K562 (cell line): ENCODE results near the gene OR6S1. TPM values are rescaled to one million over a fixed set of nuclear protein-coding genes. Genes with fewer than 3 reads are reported as not detected.
A peak's percentile ranks its signal among the peaks of the same experiment; 100 is the strongest.

Source experiments
- BCOR ChIP-seq: fragments of 450-650 bp; IDR thresholded peaks from 2 replicates; pipeline ENCODE4 v1.6.1; 2016
- EGR1 ChIP-seq: fragments of 450-650 bp; conservative IDR thresholded peaks from 2 replicates; pipeline ENCODE4 v1.6.1; 2017; ENCODE audit warnings: mild to moderate bottlenecking
- MCM5 ChIP-seq: fragments of 450-650 bp; IDR thresholded peaks from 2 replicates; pipeline ENCODE4 v1.6.1; 2016; ENCODE audit warnings: low read depth
- NUFIP1 ChIP-seq: fragments of 450-650 bp; IDR thresholded peaks from 2 replicates; pipeline ENCODE4 v1.6.1; 2018; ENCODE audit not compliant: partially characterized antibody
- SMAD4 ChIP-seq: fragments of 250-450 bp; sonication (Bioruptor Pico); conservative IDR thresholded peaks from 2 replicates; pipeline ENCODE4 v1.8.0; 2021; ENCODE audit warnings: inconsistent platforms, mild to moderate bottlenecking, moderate library complexity
- ZNF444 ChIP-seq: fragments of 250-450 bp; sonication (Bioruptor Pico); IDR thresholded peaks from 2 replicates; pipeline ENCODE4 v1.4.0; 2020; ENCODE audit warnings: mild to moderate bottlenecking, moderate library complexity
- ZNF696 ChIP-seq: fragments of 250-450 bp; sonication (Bioruptor Pico); conservative IDR thresholded peaks from 2 replicates; pipeline ENCODE4 v1.4.0; 2020; ENCODE audit warnings: mild to moderate bottlenecking, moderate library complexity
- polyA plus RNA-seq, 8 experiments: library from polyadenylated mRNA; depleted of rRNA in 4 of 8; stranded (reverse) in 5 of 8; unstranded in 3 of 8; fragments of >200 nt; fragmentation: Nextera tagmentation in 2 of 8; fragmentation: Illumina TruSeq in 1 of 8; extraction: Ambion mirVana in 2 of 8; extraction: Trizol in 1 of 8; gene quantifications; 2 replicates each; pipeline versions ENCODE4 v1.2.1 to v1.2.3, GENCODE V29; 2011 to 2014; ENCODE audit warnings: inconsistent platforms in 1 of 8, missing spikeins in 1 of 8
- total RNA-seq, 7 experiments: library from RNA; depleted of rRNA in 6 of 7; stranded (reverse); fragments of >200 nt in 6 of 7; fragmentation: Illumina TruSeq in 2 of 7; extraction: Trizol in 2 of 7; gene quantifications; 2 replicates each; pipeline versions ENCODE4 v1.2.1 to v1.2.3, GENCODE V29; 2011 to 2021; ENCODE audit warnings: low replicate concordance in 1 of 7
- TF ChIP-seq, protein P1 (sequence below), 2 experiments: fragments of 450-650 bp in 1 of 2; sonication (generic) in 1 of 2; formaldehyde crosslinking in 1 of 2; IDR thresholded peaks; 2 replicates each; pipeline versions ENCODE4 v1.7.1 to v1.9.0; 2016 to 2022; ENCODE audit warnings: inconsistent platforms in 1 of 2, mild to moderate bottlenecking in 1 of 2, missing genetic modification reagents in 1 of 2
- TF ChIP-seq, protein P2 (sequence below): fragments of 450-650 bp; IDR thresholded peaks from 2 replicates; pipeline ENCODE4 v1.7.0; 2016; ENCODE audit warnings: borderline replicate concordance
- TF ChIP-seq, protein P3 (sequence below): sonication (generic); IDR thresholded peaks from 2 replicates; pipeline ENCODE4 v1.6.1; 2016
- TF ChIP-seq, protein P4 (sequence below): fragments of 250-450 bp; sonication (Bioruptor Pico); IDR thresholded peaks from 2 replicates; pipeline ENCODE4 v1.8.0; 2022; ENCODE audit warnings: inconsistent platforms, mild to moderate bottlenecking, moderate library complexity, borderline replicate concordance
- TF ChIP-seq, protein P5 (sequence below), 2 experiments: fragments of 250-450 bp in 1 of 2; fragments of 450-650 bp in 1 of 2; sonication (Bioruptor Pico) in 1 of 2; IDR thresholded peaks; 2 replicates each; pipeline versions ENCODE4 v1.6.1 to v1.8.0; 2016 to 2021; ENCODE audit warnings: mild to moderate bottlenecking in 2 of 2, moderate library complexity in 2 of 2, missing compliant biosample characterization in 1 of 2, missing genetic modification characterization in 1 of 2

Gene OR6S1
- total and polyA plus RNA-seq, 9 of the 15 experiments (the other 6 are each of a cell fraction or from before 2014, with no cell fraction given) = not detected

- TF ChIP-seq, protein P1, sequence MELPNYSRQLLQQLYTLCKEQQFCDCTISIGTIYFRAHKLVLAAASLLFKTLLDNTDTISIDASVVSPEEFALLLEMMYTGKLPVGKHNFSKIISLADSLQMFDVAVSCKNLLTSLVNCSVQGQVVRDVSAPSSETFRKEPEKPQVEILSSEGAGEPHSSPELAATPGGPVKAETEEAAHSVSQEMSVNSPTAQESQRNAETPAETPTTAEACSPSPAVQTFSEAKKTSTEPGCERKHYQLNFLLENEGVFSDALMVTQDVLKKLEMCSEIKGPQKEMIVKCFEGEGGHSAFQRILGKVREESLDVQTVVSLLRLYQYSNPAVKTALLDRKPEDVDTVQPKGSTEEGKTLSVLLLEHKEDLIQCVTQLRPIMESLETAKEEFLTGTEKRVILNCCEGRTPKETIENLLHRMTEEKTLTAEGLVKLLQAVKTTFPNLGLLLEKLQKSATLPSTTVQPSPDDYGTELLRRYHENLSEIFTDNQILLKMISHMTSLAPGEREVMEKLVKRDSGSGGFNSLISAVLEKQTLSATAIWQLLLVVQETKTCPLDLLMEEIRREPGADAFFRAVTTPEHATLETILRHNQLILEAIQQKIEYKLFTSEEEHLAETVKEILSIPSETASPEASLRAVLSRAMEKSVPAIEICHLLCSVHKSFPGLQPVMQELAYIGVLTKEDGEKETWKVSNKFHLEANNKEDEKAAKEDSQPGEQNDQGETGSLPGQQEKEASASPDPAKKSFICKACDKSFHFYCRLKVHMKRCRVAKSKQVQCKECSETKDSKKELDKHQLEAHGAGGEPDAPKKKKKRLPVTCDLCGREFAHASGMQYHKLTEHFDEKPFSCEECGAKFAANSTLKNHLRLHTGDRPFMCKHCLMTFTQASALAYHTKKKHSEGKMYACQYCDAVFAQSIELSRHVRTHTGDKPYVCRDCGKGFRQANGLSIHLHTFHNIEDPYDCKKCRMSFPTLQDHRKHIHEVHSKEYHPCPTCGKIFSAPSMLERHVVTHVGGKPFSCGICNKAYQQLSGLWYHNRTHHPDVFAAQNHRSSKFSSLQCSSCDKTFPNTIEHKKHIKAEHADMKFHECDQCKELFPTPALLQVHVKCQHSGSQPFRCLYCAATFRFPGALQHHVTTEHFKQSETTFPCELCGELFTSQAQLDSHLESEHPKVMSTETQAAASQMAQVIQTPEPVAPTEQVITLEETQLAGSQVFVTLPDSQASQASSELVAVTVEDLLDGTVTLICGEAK (IDR thresholded peaks at IDR 0.05) = peak; percentile 77
- TF ChIP-seq, protein P1 (CRISPR knock-in tag; IDR thresholded peaks at IDR 0.05) = no peak
- TF ChIP-seq, protein P2, sequence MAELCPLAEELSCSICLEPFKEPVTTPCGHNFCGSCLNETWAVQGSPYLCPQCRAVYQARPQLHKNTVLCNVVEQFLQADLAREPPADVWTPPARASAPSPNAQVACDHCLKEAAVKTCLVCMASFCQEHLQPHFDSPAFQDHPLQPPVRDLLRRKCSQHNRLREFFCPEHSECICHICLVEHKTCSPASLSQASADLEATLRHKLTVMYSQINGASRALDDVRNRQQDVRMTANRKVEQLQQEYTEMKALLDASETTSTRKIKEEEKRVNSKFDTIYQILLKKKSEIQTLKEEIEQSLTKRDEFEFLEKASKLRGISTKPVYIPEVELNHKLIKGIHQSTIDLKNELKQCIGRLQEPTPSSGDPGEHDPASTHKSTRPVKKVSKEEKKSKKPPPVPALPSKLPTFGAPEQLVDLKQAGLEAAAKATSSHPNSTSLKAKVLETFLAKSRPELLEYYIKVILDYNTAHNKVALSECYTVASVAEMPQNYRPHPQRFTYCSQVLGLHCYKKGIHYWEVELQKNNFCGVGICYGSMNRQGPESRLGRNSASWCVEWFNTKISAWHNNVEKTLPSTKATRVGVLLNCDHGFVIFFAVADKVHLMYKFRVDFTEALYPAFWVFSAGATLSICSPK = no peak
- TF ChIP-seq SMAD4 (CRISPR knock-in tag) (peak; percentile 67), ZNF444 (CRISPR knock-in tag) (no peak), MCM5 (no peak), EGR1 (no peak), BCOR (0 out of 2 replicates have a peak, but pooled peaks have one; percentile 70), NUFIP1 (no peak), ZNF696 (CRISPR knock-in tag) (no peak)
- TF ChIP-seq, protein P3, sequence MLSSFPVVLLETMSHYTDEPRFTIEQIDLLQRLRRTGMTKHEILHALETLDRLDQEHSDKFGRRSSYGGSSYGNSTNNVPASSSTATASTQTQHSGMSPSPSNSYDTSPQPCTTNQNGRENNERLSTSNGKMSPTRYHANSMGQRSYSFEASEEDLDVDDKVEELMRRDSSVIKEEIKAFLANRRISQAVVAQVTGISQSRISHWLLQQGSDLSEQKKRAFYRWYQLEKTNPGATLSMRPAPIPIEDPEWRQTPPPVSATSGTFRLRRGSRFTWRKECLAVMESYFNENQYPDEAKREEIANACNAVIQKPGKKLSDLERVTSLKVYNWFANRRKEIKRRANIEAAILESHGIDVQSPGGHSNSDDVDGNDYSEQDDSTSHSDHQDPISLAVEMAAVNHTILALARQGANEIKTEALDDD = peak; percentile 64
- TF ChIP-seq, protein P4, sequence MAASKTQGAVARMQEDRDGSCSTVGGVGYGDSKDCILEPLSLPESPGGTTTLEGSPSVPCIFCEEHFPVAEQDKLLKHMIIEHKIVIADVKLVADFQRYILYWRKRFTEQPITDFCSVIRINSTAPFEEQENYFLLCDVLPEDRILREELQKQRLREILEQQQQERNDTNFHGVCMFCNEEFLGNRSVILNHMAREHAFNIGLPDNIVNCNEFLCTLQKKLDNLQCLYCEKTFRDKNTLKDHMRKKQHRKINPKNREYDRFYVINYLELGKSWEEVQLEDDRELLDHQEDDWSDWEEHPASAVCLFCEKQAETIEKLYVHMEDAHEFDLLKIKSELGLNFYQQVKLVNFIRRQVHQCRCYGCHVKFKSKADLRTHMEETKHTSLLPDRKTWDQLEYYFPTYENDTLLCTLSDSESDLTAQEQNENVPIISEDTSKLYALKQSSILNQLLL (CRISPR knock-in tag) = no peak
- TF ChIP-seq, protein P5, sequence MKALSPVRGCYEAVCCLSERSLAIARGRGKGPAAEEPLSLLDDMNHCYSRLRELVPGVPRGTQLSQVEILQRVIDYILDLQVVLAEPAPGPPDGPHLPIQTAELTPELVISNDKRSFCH (CRISPR knock-in tag; IDR thresholded peaks at IDR 0.05) = no peak
- TF ChIP-seq, protein P5 (tag; IDR thresholded peaks at IDR 0.05) = 0 out of 2 replicates have a peak, but pooled peaks have one; percentile 20
Measured at GRCh38 chr14:20613094-20614037, 28.1 kb downstream of the OR6S1 start (continued).
